ENCODE measurements around the gene HOXB6. TPM values are rescaled to one million over a fixed set of nuclear protein-coding genes. Genes with fewer than 3 reads are reported as not detected.

Gene HOXB6
- total RNA-seq, 1 donor from 2014 or later: not detected

GRCh38 chr17:48630925-48631692, 26.3 kb upstream of the HOXB6 start:
- Mint-ChIP-seq H3K9me3 (peaks cover 15% of the 10 kb centered on the region), H3K27ac (no peak overlapping the region), H3K36me3 (no peaks in the 10 kb centered on the region), H3K4me1 (peaks cover 3% of the 10 kb centered on the region), H3K27me3 (ENCODE audit: insufficient read depth, low read depth) (peaks cover 95% of the 10 kb centered on the region), H3K4me3 (peak overlapping the region; percentile 59)
- Histone ChIP-seq H3K9me3 (ENCODE audit: low read depth) (no peaks in the 10 kb centered on the region), H3F3A (ENCODE audit: low read depth) (no peaks in the 10 kb centered on the region), H3K4me2 (no peak overlapping the region), H3K27me3 (peaks cover 100% of the 10 kb centered on the region), H2AFZ (replicated peaks) (no peak overlapping the region), H3K27ac (no peak overlapping the region), H3K4me3 (no peak overlapping the region), H3K9ac (no peak overlapping the region), H3K79me2 (ENCODE audit: low read depth) (no peaks in the 10 kb centered on the region), H4K20me1 (ENCODE audit: low read depth) (peaks cover 92% of the 10 kb centered on the region), H3K36me3 (no peaks in the 10 kb centered on the region), H3K4me1 (no peaks in the 10 kb centered on the region)
- DNase-seq (ENCODE audit: low spot score): no peak
- no peak for TF ChIP-seq EZH2 (IDR thresholded peaks at IDR 0.05)
- TF ChIP-seq EZH2phosphoT487 (IDR thresholded peaks at IDR 0.05): peak; percentile 31

GRCh38 chr17:48630009-48630924, 25.5 kb upstream of the HOXB6 start:
- Histone ChIP-seq H3K36me3 (no peaks in the 10 kb centered on the region), H3K27ac (no peak overlapping the region), H3K27me3 (peaks cover 100% of the 10 kb centered on the region), H3K4me1 (peaks cover 8% of the 10 kb centered on the region), H3K9ac (no peak overlapping the region), H3K4me2 (no peak overlapping the region), H3K9me3 (ENCODE audit: low read depth) (no peaks in the 10 kb centered on the region), H3F3A (ENCODE audit: low read depth) (peaks cover 4% of the 10 kb centered on the region), H2AFZ (replicated peaks) (no peak overlapping the region), H3K79me2 (ENCODE audit: low read depth) (no peaks in the 10 kb centered on the region), H4K20me1 (ENCODE audit: low read depth) (peaks cover 95% of the 10 kb centered on the region), H3K4me3 (no peak overlapping the region)
- Mint-ChIP-seq H3K27me3 (ENCODE audit: insufficient read depth, low read depth) (peaks cover 93% of the 10 kb centered on the region), H3K36me3 (no peaks in the 10 kb centered on the region), H3K4me3 (no peak overlapping the region), H3K27ac (no peak overlapping the region), H3K9me3 (peaks cover 14% of the 10 kb centered on the region), H3K4me1 (peaks cover 6% of the 10 kb centered on the region)
- no peak for DNase-seq (ENCODE audit: low spot score)
- no peak for TF ChIP-seq CTCF (IDR thresholded peaks at IDR 0.05)
- peak; percentile 31 for TF ChIP-seq EZH2 (IDR thresholded peaks at IDR 0.05)
- no peak for TF ChIP-seq EZH2phosphoT487 (IDR thresholded peaks at IDR 0.05)

GRCh38 chr17:48629411-48629759, 24.6 kb upstream of the HOXB6 start:
- Histone ChIP-seq H3K9me3 (ENCODE audit: low read depth) (no peaks in the 10 kb centered on the region), H3K4me2 (no peak overlapping the region), H4K20me1 (ENCODE audit: low read depth) (peaks cover 98% of the 10 kb centered on the region), H3K9ac (no peak overlapping the region), H3K27ac (no peak overlapping the region), H3F3A (ENCODE audit: low read depth) (peaks cover 4% of the 10 kb centered on the region), H2AFZ (replicated peaks) (no peak overlapping the region), H3K4me1 (peaks cover 9% of the 10 kb centered on the region), H3K27me3 (peaks cover 100% of the 10 kb centered on the region), H3K36me3 (no peaks in the 10 kb centered on the region), H3K79me2 (ENCODE audit: low read depth) (no peaks in the 10 kb centered on the region), H3K4me3 (no peak overlapping the region)
- Mint-ChIP-seq H3K9me3 (peaks cover 12% of the 10 kb centered on the region), H3K27me3 (ENCODE audit: insufficient read depth, low read depth) (peaks cover 87% of the 10 kb centered on the region), H3K4me3 (no peak overlapping the region), H3K27ac (no peak overlapping the region), H3K36me3 (no peaks in the 10 kb centered on the region), H3K4me1 (peaks cover 6% of the 10 kb centered on the region)
- no peak for DNase-seq (ENCODE audit: low spot score)
- TF ChIP-seq EZH2 (IDR thresholded peaks at IDR 0.05) (peak; percentile 68), CTCF (IDR thresholded peaks at IDR 0.05) (no peak), EZH2phosphoT487 (IDR thresholded peaks at IDR 0.05) (no peak)
